Activated naive CD4-positive, alpha-beta T cell (primary cell): ENCODE results near the gene RUBCNL.

ENCODE experiments used
- DNase-seq, 4 experiments: peaks; one replicate each; lab custom pipeline; 2025; lab: John Stamatoyannopoulos, UW

The RUBCNL gene

GRCh38 chr13:46307554-46307953, 79.5 kb downstream of the RUBCNL start:
- no peak for DNase-seq

GRCh38 chr13:46304546-46304945, 82.5 kb downstream of the RUBCNL start:
- DNase-seq = no peak

- no peak for DNase-seq
These were observed 83.2 kb downstream of the RUBCNL start for GRCh38 chr13:46303742-46304385.

GRCh38 chr13:46297361-46297811, 89.7 kb downstream of the RUBCNL start:
- DNase-seq = no peak

- no peak for DNase-seq
These were observed 90.1 kb downstream of the RUBCNL start for GRCh38 chr13:46296921-46297320.

- DNase-seq = no peak
These were observed 90.8 kb downstream of the RUBCNL start for GRCh38 chr13:46296115-46296822.

GRCh38 chr13:46295491-46296114, 91.4 kb downstream of the RUBCNL start:
- peak in 2 of 4 experiments; percentile 32 to 34 for DNase-seq

- DNase-seq = no peak
These were observed 93.6 kb downstream of the RUBCNL start for GRCh38 chr13:46293436-46293835.
